HEK293T (cell line): Measurements from ENCODE around the gene SCT.

Experiments
- CTCF ChIA-PET: fragments of 350-600 bp; formaldehyde crosslinking; extraction: SDS; loops from one replicate; lab custom pipeline; 2021; ENCODE audit warnings: antibody characterized with exemption, inconsistent platforms; lab: Yijun Ruan, JAX
- POLR2A ChIA-PET: fragments of 350-600 bp; formaldehyde crosslinking; extraction: SDS; loops from one replicate; lab custom pipeline; 2020; ENCODE audit warnings: antibody characterized with exemption, inconsistent platforms; lab: Yijun Ruan, JAX
- DNase-seq: peaks from one replicate; pipeline ENCODE4 v3.0.0; 2012; ENCODE audit warnings: mixed read lengths; ENCODE audit errors: extremely low spot score
- ARNT ChIP-seq: fragments of 450-650 bp; IDR thresholded peaks from 2 replicates; pipeline ENCODE4 v1.6.1; 2017; ENCODE audit warnings: mild to moderate bottlenecking
- BHLHE40 ChIP-seq: fragments of 450-650 bp; IDR thresholded peaks from 2 replicates; pipeline ENCODE4 v1.6.1; 2016; ENCODE audit warnings: mild to moderate bottlenecking, moderate library complexity, borderline replicate concordance
- CTBP1 ChIP-seq: fragments of 450-650 bp; IDR thresholded peaks from 2 replicates; pipeline ENCODE4 v1.6.1; 2016; ENCODE audit warnings: borderline replicate concordance
- ELF4 ChIP-seq: fragments of 450-650 bp; IDR thresholded peaks from 2 replicates; pipeline ENCODE4 v1.6.1; 2017; ENCODE audit warnings: antibody characterized with exemption
- FOXA1 ChIP-seq: fragments of 450-650 bp; IDR thresholded peaks from 2 replicates; pipeline ENCODE4 v1.6.1; 2016; ENCODE audit warnings: mild to moderate bottlenecking
- FOXK2 ChIP-seq: fragments of 450-650 bp; IDR thresholded peaks from 2 replicates; pipeline ENCODE4 v1.6.1; 2016; ENCODE audit warnings: mild to moderate bottlenecking
- FOXM1 ChIP-seq: fragments of 450-650 bp; IDR thresholded peaks from 2 replicates; pipeline ENCODE4 v1.6.1; 2017; ENCODE audit warnings: mild to moderate bottlenecking, borderline replicate concordance
- HDGF ChIP-seq: fragments of 450-650 bp; IDR thresholded peaks from 2 replicates; pipeline ENCODE4 v1.6.1; 2017; ENCODE audit warnings: antibody characterized with exemption, borderline replicate concordance
- L3MBTL2 ChIP-seq: fragments of 450-650 bp; conservative IDR thresholded peaks from 2 replicates; pipeline ENCODE4 v1.6.1; 2016; ENCODE audit warnings: mild to moderate bottlenecking
- LEF1 ChIP-seq: fragments of 450-650 bp; IDR thresholded peaks from 2 replicates; pipeline ENCODE4 v1.6.1; 2017; ENCODE audit warnings: mild to moderate bottlenecking, borderline replicate concordance
- NFRKB ChIP-seq: fragments of 450-650 bp; IDR thresholded peaks from 2 replicates; pipeline ENCODE4 v1.6.1; 2016; ENCODE audit warnings: mild to moderate bottlenecking, moderate library complexity
- PKNOX1 ChIP-seq: fragments of 450-650 bp; IDR thresholded peaks from 2 replicates; pipeline ENCODE4 v1.6.1; 2016
- SP1 ChIP-seq: fragments of 450-650 bp; IDR thresholded peaks from 2 replicates; pipeline ENCODE4 v1.6.1; 2017
- SUZ12 ChIP-seq: fragments of 450-650 bp; IDR thresholded peaks from 2 replicates; pipeline ENCODE4 v1.6.1; 2016; ENCODE audit warnings: mild to moderate bottlenecking
- TARDBP ChIP-seq: fragments of 450-650 bp; IDR thresholded peaks from 2 replicates; pipeline ENCODE4 v1.6.1; 2016
- ZNF384 ChIP-seq: fragments of 450-650 bp; IDR thresholded peaks from 2 replicates; pipeline ENCODE4 v1.6.1; 2016

The SCT gene

GRCh38 chr11:613369-613968 lies 13.5 kb downstream of the SCT start:
- DNase-seq, result peak; percentile 38
- TF ChIP-seq SUZ12 (no peak), PKNOX1 (peak; percentile 53)
- POLR2A ChIA-PET, result interaction anchor here (1.0 kb wide), 1 partner anchor 78 kb away, joined by 3 read pairs; the partner anchor contains the start of gene HRAS
- CTCF ChIA-PET, result no interaction called here

DNA sequence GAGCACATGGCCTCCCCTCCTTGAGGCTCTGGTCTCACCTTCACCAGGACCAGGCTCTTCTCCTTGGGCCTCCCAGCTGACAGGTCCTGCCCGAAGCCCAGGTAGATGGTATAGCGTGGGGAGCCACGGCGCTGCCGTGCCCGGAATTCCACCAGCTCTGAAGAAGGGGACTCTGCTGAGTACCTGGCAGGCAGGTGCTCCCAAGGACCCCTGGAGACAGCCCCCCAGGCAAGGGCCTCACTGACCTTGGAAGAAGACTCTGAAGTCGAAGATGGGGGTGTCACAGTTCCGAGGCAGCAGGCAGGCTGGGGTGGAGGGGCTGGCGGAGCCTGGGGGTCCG lies 14.1 kb downstream of the SCT start:
- TF ChIP-seq FOXM1 (no peak), ELF4 (no peak), NFRKB (no peak), FOXA1 (no peak), L3MBTL2 (no peak), SUZ12 (no peak), SP1 (no peak), PKNOX1 (no peak), TARDBP (no peak), LEF1 (no peak), FOXK2 (no peak), HDGF (no peak), CTBP1 (no peak), BHLHE40 (no peak), ARNT (no peak), ZNF384 (no peak)
- ChIA-PET CTCF (no interaction called here), POLR2A (no interaction called here)
- DNase-seq, result no peak

DNA sequence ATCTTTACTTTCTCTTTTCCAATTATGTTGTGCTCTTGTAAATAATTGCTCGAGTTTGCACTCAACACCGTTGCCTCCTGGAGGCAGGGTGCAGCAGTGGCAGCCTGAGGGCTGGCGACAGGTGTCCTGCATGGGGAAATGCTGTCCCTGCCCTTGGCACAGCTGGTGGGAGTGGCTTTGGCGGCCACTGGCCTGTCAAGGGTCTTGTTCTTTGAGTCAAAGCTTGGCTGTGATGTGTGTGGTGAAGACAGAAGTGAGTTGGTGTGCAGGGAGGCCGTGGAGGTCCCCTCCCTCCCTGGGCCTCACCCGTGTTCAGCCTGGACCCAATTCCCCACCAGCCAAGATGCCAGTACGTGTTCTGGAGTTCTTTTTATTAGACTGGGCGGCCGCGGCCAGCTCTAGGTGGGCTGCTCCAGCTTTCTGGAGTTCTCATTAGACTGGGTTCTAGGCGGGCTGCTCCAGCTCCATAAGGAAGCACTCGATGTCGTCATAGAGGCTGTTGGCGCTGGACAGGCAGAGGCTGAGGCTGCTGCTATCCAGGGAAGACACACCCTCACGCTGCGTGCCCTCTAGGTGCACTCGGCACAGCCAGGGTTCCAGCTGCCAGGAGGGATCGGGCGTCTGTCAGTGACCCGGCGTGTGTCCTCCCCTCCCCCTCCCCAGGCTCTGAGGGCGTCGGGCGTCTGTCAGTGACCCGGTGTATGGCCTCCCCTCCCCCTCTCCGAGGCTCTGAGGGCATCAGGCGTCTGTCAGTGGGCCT lies 14.6 kb downstream of the SCT start:
- ChIA-PET POLR2A (no interaction called here), CTCF (no interaction called here)
- no peak for DNase-seq

GRCh38 chr11:611001-611996 lies 15.7 kb downstream of the SCT start:
- ChIA-PET CTCF (no interaction called here), POLR2A (no interaction called here)
- TF ChIP-seq ELF4 (no peak), SP1 (no peak), HDGF (no peak), FOXA1 (no peak), FOXK2 (no peak), ARNT (no peak), BHLHE40 (no peak)
- no peak for DNase-seq

More for the DNA sequence above, 14.6 kb downstream of the SCT start:
- no peak for TF ChIP-seq ELF4
- no peak for TF ChIP-seq PKNOX1
- no peak for TF ChIP-seq NFRKB
- TF ChIP-seq HDGF, result no peak
- no peak for TF ChIP-seq ZNF384
- TF ChIP-seq LEF1, result no peak
- TF ChIP-seq L3MBTL2, result no peak
- no peak for TF ChIP-seq FOXA1
- no peak for TF ChIP-seq FOXM1
- TF ChIP-seq FOXK2, result no peak
- TF ChIP-seq BHLHE40, result no peak
- TF ChIP-seq TARDBP, result no peak
- no peak for TF ChIP-seq SP1
- TF ChIP-seq CTBP1, result no peak
- no peak for TF ChIP-seq ARNT
- no peak for TF ChIP-seq SUZ12

GRCh38 chr11:610146-610801 lies 16.7 kb downstream of the SCT start:
- no peak for DNase-seq
- TF ChIP-seq ZNF384, result no peak
- no peak for TF ChIP-seq ARNT
- TF ChIP-seq TARDBP, result no peak
- no peak for TF ChIP-seq SUZ12
- TF ChIP-seq PKNOX1, result no peak
- no peak for TF ChIP-seq FOXA1
- no peak for TF ChIP-seq BHLHE40
- no peak for TF ChIP-seq L3MBTL2
- no peak for TF ChIP-seq LEF1
- no peak for TF ChIP-seq CTBP1
- no peak for TF ChIP-seq HDGF
- TF ChIP-seq FOXM1, result no peak
- no peak for TF ChIP-seq ELF4
- no peak for TF ChIP-seq SP1
- ChIA-PET CTCF (no interaction called here), POLR2A (no interaction called here)
